NCI-H2107 treated with DMSO at 0.1 percent for 48 hours (cell line): Measurements from ENCODE around the gene CAPN10.
"Not testable (repeated sequence)": the region's sequence is repeated elsewhere in the genome, so short reads cannot be mapped to it uniquely, and the experiment has no call there.

Source experiments
- DNase-seq: peaks from one replicate; lab custom pipeline; 2025; ENCODE audit not compliant: unreplicated experiment; lab: John Stamatoyannopoulos, UW

The CAPN10 gene

DNA sequence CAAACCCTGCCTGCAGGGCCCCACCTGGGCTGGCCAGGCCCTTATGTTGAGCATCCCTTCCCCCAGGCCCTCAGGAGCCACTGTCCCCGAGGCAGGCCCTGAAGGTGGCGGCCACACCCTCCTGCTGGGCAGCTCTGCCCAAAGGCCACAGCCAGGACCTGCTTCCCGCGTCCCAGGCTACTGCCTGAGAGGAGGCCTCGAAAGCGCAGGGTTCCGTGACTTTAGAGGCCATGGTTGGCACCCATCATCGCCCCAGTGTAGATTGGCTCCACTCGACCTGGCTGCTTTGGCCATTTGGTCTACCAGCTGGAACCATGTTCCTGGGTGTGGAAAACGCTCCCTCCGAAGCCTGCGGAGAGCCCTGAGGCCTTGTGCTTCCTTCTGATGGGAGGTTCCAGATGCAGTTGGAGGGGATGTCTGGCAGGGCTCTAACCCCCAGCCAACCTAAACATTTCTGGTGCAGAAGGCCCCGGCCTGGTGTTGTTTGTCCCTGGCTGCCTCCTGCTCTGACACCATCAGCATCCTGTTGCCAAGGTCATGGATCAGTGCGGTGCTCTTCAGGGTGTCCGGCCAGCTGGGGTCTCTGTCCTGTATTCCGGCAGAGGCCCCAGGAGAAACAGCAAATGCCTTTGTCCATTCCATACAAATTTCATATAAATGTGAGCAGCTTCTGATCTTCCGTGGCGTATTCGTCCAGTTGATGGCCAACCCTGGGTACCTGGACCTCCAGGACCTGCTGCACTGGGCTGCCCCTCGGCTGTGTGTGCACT is 14.7 kb downstream of the CAPN10 start:
- DNase-seq, result no peak

DNA sequence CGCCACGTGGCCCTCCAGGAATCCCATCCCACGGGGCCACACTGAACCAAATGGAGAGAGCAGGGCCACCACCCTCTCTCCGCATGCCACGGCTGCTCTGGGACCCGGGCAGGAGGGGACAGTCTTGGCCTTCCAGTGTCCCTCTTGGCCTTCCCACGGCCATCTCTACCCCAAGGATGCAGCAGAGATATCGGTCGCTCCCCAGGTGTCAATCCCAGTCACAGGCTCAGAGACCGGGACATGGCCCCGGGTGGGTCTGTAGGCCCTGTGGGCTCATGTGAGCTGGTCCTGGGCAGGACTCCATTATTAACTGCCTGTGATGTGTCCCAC is 15.3 kb downstream of the CAPN10 start:
- no peak for DNase-seq

DNA sequence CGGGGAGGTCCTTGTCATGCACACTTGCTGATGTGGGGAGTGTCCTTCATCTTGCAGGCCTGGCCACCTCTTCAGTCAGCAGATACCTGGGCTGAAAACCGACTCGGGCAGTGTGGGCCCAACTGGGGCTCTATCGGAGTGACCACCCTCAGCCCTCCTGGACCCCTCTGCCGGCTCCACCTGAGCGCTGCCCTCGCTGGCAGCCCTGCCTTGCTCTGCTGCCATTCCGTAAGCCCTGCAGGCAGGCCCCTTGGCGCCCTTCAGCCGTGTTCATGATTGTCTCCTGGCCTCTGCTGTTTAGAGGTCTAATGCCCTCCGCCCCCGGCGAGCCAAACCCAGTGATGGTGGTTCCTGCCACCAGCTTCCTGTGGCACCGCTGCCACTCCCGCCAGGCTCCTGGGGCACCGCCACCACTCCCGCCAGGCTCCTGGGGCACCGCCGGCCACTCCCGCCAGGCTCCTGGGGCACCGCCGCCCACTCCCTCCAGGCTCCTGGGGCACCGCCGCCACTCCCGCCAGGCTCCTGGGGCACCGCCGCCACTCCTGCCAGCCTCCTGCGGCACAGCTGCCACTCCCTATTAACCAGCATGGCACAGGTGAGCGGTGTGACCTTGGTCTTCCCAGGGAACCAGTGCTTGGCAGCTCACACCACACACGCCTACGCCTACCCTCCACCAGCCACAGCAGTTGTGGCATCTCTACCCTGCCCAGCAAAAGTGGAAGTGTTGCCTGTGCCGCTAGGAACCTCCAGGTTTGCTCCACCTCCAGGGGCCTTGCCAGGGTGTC is 15.9 kb downstream of the CAPN10 start:
- no peak for DNase-seq

DNA sequence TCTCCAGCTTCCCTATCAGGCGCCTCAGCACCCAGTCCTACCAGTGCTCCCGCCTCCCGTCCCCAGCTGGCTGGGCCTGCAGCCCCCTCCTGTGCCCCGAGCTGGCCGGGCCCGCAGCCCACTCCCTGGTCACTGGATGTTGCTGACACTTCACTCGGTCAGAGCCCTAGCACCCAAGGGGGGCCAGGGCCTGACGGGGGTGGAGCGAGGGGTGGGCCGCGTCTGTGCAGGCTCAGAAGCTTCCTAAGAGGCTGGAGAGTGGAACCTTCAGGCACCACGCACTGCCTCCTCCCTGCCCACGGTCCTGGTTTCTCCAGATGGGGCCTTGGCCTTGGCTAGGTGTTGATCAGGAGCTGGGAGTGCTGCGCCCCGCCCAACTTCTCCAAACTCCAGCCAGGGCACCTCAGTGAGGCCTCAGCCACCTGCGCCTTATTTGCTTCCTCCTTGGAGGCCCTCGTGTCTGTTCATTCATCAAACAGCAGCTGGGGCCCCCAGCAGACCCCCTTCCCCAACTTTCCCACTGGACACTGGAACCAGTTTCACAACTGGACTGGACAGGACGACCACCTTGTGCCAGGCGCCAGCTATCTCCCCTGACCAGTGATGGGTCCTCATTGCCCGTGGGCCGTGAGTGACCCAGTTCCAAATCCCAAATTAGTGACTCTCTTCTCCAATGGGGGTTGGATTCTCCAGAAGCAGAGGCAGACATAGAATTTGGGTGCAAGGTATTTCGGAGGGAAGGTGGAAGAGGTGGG is 16.7 kb downstream of the CAPN10 start:
- DNase-seq, result no peak

DNA sequence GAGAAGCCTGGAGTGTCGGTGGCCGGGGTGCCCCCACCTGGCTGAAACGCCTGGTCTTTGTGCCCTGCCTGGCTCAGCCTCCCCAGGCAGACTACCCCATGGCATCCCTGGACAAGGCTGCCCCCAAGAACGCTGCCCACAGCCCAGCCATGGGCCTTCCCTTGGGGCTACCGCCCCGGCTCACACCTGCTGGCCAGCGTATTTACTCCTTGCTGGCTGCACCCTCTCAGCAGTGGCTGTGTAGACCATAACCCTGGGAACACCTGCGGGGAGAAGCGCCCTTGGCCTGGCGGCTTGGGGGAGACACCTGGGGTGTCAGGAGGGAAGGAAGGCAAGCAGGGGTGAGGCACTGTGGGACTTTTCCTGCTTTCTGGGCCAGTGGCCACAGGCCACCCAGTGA is 17.3 kb downstream of the CAPN10 start:
- no peak for DNase-seq

DNA sequence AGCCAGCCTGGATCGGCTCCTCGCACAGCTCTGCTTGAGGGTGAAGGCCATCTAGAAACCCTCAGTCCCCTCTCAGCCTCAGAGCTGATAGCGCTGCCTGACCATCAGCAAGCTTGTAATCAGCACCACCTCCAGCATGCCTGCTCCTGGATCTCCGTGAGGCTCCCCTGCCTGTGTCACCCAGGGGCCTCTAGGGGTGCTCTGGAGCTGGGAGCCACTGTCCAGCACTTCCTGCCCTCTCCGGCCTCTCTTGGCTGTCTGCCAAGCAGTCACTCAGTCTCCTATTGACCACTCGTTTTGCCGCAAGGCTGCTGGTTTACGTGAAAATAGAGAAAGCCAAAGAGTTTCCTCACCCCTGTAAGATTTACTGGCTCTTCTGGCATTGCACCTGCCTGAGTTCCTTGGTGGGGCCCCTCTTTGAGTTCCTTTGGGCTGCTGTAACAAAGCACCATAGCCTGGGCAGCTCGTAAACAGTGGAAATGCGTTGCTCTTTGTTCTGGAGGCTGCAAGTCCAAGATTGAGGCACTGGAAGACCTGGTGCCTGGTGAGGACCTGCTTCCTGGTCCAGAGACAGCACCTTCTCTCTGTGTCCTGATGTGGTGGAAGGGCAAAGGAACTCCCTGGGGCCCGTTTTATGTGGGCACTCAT is 17.9 kb downstream of the CAPN10 start:
- DNase-seq, result no peak

DNA sequence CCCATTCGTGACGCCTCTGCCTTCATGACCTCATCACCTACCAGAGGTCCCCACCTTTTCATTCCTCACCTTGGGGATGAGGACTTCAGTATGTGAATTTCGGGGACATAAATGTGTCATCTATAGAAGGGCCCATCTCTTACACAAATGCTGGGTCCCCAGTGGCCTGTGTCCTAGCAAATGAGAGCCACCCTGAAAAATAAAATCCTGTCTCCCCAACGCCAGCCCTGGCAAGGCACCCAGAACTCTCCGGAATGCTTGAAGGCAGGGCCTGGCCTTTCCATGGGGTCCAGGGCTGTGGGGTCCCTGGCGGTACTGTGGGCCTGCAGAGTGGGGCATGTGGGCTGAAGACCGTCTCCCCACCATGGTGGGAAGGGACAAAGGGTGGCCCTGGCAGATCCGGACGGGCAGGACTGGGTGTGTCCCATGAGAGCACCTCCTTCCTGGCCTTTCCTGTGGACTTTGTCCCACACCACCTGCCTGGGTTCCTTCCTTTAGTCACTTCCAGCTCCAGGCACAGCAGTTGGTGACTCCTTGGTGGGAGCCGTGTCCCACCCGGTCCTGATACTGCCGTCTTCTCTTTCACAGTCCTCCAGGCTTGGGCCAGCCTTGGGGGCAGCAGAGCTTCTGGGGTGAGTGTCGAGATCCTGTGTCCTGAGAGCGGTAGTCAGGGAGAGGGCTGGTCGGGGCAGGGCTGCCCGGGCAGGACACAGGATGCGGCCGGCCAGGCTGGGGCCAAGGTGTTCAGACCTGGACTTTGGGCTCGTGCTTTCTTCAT is 18.6 kb downstream of the CAPN10 start:
- no peak for DNase-seq

DNA sequence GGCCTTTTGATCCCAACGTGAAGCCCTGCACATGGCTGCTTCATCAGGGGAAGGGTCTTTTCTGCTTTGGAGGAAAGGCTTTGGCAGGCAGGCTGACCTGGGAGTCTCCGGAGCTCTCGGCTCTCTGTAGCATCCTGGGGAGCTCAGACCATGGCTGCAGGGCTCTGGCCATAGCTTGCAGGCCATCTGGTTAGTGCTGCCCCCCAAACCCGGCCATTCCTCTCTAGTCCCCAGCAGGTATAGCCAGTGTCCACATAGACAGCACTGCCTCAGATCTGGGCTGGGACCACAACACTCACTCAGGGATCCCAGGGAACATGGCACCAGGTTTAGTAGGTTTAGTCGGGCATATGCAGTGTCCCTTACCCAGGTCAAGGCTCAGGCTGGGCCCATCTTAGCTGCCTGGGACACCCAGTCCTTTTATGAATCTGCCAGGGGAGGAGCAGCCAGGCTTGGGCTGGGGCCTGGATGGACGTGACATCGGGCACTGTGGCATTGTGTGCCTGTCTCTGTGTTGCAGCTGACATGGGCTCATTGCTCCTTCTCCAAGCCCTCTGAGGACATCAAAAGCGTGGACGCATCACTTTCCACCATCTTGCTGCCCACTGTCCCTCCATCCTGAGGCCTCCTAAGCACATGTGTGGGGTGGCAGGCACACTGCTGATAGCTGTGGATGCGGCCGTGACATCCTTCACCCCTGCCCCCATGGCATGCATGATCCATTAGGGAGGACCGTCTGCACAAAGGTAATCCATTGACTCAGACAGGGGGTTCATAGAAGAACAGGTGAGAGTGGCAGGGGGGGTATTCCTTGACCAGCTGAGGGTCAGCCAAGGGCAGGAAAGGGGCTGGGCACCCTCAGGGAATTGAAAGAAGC is 19.6 kb downstream of the CAPN10 start:
- no peak for DNase-seq

DNA sequence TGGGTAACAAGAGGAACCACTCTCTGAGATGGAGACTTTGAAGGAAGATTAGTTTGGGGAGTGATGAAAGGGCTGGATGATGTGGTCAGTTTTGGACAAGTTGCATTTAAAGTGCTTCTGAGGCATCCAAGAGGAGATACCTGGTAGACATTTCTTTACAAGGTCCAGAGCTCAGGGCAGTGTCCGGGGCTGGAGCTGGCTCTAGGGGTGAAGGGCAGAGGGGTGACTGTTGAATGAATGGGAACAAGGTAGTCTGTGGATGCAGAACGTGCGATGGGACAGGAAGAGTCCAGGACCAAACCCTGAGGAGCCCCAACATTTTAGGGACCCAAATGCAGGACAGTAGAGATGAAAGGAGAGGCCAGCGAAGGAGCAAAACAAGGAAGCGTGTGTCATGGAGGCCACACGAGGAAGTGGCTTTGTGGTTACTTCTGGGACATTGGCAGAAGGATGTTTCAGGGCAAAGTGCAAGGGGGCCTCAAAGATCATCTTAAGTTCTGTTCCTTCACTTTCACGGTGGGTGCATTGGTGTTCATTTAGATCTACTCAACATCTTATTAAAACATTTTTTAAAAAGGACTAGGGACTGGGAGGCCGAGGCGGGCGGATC is 25.2 kb downstream of the CAPN10 start:
- DNase-seq, result no peak

DNA sequence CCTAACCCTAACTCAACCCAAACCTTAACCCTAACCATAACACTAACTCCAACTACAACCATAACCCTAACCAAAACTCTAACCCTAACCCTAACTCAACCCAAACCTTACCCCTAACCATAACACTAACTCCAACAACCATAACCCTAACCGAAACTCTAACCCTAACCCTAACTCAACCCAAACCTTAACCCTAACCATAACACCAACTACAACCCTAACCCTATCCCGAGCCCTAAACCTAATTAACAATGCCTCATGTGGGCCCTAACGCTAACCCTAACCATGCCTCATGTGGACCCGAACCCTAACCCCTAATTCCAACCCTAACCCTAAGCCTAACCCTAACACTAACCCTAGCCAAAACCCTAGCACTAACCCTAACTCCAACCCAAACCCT is 27.2 kb downstream of the CAPN10 start:
- no peak for DNase-seq

DNA sequence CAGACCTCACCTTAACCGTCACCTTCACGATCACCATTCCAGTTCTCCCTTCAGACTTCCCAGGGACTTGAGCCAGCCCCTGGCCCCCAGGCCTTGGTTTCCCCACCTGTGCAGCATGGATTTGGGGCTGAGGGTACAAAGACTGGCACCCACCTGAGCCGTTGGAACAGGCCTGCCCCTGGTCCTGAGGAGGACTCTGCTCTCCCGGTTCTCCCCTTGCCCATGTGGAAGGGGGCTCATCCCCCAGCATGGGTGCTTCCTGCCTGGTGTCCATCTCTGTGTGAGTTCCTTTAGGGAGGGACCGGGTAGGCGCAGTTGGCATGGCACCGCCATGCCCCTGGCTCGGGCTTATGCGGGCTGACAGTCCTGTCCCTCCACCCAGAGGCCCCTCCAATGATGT is 27.9 kb downstream of the CAPN10 start:
- no peak for DNase-seq

DNA sequence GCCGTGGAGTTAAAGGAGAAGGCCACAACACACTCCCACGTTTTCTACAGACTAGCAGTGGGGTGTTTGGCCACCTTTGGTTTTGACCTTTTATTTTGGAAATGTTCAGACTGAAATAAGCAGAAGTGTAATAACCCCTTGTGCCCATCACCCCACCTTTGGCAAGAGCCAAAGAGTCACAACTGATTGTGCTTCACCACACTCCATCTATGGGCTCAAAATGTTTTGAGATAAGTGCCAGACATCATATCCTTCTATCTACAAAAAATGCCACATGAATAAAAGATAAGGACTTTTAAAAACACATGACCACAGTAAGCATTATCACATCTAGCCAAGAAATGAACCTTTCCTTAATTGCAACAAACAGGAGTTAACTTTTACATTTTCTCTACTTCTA is 28.9 kb downstream of the CAPN10 start:
- DNase-seq, result no peak

DNA sequence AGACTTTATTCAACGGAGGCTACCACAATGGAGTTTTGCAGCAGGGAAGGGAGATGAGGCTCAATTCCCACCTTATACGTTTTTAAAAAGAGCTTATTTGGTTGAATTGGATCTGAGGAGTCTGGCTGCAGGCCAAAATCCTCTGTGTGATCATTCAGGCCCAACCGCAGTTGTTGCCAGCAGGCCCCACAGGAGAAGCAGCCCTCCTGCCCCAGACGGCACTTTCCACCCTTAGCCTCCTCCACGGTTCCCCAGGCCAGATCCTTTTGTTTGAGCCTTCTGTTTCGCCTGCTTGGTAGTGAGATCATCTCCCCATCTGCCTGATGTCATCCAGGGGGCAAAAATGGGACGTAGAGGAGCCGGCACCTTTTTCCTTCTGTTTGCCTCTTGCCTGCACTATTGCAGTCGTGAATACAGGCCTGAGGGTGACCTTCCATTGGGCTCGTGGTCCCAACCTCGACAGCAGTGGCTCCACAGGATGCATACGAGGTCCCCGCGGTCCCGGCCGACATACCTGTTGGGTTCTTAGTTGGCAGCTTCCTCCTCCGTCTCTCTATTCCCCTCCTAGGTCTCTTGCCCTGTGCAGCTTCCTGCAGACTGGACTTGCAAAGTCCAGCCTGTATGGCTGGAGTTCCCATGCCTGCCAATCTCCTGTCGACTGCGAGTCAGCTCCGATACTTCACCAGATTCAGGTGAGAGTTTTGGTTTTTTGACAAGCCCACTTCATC is 29.4 kb downstream of the CAPN10 start:
- DNase-seq, result no peak

DNA sequence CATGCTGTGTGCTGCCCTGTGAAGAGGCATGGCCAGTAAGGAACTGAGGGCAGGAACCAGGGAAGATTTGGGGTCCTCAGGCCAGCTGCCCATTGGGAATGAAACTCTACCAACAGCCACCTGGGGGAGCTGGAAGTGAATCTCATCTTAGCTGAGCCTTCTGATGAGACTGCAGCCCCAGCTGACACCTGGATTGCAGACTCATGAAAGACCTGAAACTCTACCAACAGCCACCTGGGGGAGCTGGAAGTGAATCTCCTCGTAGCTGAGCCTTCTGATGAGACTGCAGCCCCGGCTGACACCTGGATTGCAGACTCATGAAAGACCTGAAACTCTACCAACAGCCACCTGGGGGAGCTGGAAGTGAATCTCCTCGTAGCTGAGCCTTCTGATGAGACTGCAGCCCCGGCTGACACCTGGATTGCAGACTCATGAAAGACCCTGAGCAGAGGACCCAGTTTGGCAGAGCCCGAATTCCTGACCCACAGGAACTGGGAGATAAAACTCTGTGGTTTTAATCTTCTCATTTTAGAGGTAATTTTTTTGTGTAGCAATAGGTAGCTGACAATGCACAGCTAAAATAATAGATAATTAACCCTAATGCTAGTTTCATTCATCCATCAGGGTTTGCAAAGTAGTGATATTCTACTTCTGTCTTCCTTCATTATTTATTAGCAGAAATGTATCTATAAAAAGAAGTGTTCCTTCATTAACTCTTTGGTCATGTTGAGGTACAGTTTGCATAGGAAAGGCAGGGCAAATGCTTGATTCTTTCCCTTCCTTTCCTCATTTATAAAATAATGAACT is 30.5 kb downstream of the CAPN10 start:
- DNase-seq, result not testable (repeated sequence)

DNA sequence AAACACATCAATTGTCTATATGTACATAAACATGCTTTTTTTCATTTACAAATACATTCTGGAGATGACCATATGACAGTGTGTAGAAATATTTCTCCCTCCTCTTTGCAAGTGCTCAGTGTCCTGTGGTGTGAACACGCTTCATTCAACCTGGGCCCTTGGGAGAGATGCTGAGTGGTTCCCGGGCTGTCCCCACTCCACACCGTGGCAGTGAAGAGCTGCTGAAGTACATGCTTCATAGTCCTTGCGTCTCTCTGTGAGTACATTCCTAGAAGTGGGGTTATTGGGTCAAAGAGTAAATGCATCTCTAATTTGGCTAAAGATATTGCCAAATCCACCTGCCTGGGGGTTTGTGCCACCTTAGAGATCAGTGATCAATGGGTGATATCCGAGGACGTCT is 32.2 kb downstream of the CAPN10 start:
- DNase-seq, result no peak

DNA sequence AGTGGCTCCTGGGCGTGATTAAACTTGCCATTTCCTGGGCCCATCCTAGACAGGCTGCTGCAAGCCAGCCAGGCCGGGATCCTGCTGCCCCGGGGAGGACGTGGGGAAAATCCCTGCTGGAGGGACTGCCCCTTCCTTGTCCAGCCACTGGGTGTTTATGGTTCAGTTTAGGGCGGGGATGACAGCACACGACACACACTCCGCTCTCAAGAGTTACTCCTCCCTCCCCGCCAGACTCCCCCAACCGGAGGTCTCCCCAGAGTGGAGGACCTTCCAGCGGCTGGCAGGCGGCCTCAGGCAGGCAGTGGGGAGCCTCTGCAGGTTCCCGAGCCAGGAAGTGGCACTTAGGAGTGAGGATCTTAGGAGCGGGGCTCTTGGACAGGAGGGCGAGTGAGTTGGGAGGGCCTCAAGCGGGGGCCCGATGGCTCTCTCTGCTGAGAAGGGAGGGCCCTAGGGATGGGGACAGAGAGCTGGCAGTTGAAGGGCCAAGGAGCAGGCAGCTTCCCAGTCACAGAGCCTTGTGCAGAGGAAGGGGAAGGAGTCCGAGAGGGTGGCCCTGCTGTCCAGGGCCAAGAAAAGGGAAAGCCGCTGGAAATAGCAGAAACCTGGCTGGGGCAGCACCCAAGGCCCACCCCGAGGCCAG is 33.1 kb downstream of the CAPN10 start:
- no peak for DNase-seq

DNA sequence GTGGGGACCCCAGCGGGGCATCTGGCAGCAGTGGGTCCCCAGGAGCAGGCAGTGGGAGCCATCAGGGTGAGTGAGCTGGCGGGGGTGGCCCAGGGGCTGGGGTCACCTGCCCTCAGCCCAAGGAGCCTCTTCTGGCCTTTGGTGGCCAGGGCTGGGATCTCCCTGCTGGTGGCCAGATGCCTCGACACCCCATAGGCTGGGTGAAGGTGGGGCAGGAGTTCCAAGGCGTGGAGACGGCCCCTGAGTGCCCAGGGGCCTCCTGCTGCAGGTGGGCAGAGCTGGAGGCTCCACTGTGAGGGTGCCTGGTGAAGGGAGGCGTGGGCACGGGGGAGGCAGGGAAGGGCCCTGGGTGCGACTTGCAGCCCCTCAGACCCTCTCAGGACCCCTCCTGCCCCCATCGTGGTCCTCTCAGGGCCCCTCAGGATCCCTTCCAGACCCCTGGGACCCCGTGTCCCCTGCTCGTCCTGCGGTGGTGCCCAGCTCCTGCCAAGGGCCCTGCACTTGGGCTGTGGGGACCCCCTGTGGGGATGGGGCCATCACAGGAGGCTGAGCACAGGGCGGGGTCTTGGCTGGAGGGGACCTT is 33.7 kb downstream of the CAPN10 start:
- no peak for DNase-seq
